Loucy (cell line): ENCODE results near the gene AQP12A.

Source experiments
- CTCF ChIP-seq: fragments of 200-600 bp; sonication (generic); conservative IDR thresholded peaks from 2 replicates; pipeline ENCODE4 v1.5.1; 2014; ENCODE audit warnings: mild to moderate bottlenecking, antibody characterized with exemption, low read length
- EZH2phosphoT487 ChIP-seq: fragments of 200-600 bp; IDR thresholded peaks from 2 replicates; pipeline ENCODE4 v1.6.1; 2018; ENCODE audit warnings: antibody characterized with exemption, mild to moderate bottlenecking, moderate library complexity, borderline replicate concordance

GRCh38 chr2:240644859-240645301, 46.8 kb upstream of the AQP12A start:
- TF ChIP-seq CTCF (no peak), EZH2phosphoT487 (no peak)
